Mucosa of descending colon (tissue), 3 donors: Measurements from ENCODE around the gene CDK5RAP2. TPM values are rescaled to one million over a fixed set of nuclear protein-coding genes. Genes with fewer than 3 reads are reported as not detected.

Source experiments
- ATAC-seq: fragments of 200-7000 bp; cut with Tn5 transposase; one replicate; pipeline ENCODE4 v1.9.1; 2020; ENCODE audit warnings: mild to moderate bottlenecking, moderate library complexity
- DNase-seq, 3 donors: peaks; one replicate each; pipeline ENCODE4 v3.0.0-alpha.2; 2020
- H3K36me3 ChIP-seq: fragments of 200-600 bp; one replicate; pipeline ENCODE4 v1.8.0; 2021; ENCODE audit warnings: low read depth, mild to moderate bottlenecking
- H3K4me1 ChIP-seq: fragments of 200-600 bp; one replicate; pipeline ENCODE4 v1.8.0; 2021; ENCODE audit warnings: low read depth, mild to moderate bottlenecking
- H3K4me3 ChIP-seq: fragments of 200-600 bp; one replicate; pipeline ENCODE4 v1.8.0; 2021; ENCODE audit warnings: mild to moderate bottlenecking
- H3K9me3 ChIP-seq: fragments of 200-600 bp; one replicate; pipeline ENCODE4 v1.8.0; 2021; ENCODE audit warnings: mild to moderate bottlenecking
- intact Hi-C, 2 donors: fragments of 100-400 bp; cut with DNase I in 1 of 2; cut with micrococcal nuclease in 1 of 2; formaldehyde crosslinking; loops; one replicate each; pipeline versions ENCODE4 v1.11.0 to v1.11.1; 2022; cut with DNase I, micrococcal nuclease
- total RNA-seq, 3 donors: library from RNA; stranded (reverse); fragmentation: NEBNext Ultra II Directional in 2 of 3; extraction: Animal tissue kit (Norgen Biotek cat#: 25700) in 2 of 3; gene quantifications; one replicate each; pipeline versions ENCODE4 v1.2.1 to v1.2.4, GENCODE V29; 2021 to 2023
- TF ChIP-seq, protein P1 (sequence below): fragments of 200-600 bp; IDR thresholded peaks from one replicate; pipeline ENCODE4 v1.8.0; 2022; ENCODE audit warnings: antibody characterized with exemption, mild to moderate bottlenecking
- donor health status: DM: no; HTN: no; CAD: no; lungs with moderate emphysema.
- donor health status: DM: no; HTN: no; CAD: no.
- donor health status: DM: no; HTN: yes; CAD: no.

CDK5RAP2 gene
- total RNA-seq, 3 donors from 2014 or later: 27.0 to 62.4 (median 35.1) TPM

DNA sequence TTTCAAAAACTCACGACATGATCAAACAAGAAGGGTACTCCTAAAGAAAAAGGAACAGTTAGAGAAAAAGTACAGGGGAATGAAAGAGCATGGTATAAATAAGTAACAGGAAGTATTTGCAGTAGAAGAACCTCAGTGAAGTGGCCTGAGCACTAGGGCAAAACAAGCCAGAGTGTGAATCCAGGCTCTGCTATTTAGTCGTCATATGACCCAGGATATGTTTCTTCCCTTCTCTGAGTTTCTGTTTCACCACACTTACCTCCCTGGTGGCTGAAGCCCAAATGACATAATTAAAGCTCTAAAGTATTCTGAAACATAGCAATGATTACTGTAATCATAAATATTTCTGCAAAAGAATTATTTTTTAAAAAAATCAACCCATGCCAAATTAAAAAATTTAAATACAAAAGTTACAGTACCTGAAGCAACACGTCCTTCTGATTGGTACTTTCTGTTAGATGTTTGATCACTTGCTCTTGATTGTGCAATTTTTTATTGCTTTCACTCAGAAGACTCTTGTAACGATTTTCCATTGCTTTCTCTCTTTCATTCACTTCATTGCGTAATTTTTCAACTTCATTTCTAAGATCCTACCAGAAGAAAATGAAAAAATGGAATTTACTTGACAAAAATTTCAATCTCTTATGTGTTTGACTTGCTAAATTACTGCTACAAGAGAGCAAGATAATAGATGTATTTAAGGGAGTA lies 88.9 kb downstream of the CDK5RAP2 start:
- no peaks in the 10 kb centered on the region for H3K36me3 ChIP-seq
- no peaks in the 10 kb centered on the region for H3K9me3 ChIP-seq
- H3K4me1 ChIP-seq: no peaks in the 10 kb centered on the region
- no peak overlapping the region for H3K4me3 ChIP-seq
- TF ChIP-seq, protein P1, sequence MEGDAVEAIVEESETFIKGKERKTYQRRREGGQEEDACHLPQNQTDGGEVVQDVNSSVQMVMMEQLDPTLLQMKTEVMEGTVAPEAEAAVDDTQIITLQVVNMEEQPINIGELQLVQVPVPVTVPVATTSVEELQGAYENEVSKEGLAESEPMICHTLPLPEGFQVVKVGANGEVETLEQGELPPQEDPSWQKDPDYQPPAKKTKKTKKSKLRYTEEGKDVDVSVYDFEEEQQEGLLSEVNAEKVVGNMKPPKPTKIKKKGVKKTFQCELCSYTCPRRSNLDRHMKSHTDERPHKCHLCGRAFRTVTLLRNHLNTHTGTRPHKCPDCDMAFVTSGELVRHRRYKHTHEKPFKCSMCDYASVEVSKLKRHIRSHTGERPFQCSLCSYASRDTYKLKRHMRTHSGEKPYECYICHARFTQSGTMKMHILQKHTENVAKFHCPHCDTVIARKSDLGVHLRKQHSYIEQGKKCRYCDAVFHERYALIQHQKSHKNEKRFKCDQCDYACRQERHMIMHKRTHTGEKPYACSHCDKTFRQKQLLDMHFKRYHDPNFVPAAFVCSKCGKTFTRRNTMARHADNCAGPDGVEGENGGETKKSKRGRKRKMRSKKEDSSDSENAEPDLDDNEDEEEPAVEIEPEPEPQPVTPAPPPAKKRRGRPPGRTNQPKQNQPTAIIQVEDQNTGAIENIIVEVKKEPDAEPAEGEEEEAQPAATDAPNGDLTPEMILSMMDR: no peak
- no peak for DNase-seq
- intact Hi-C loops: no loop called here
- ATAC-seq: peak; percentile 50

DNA sequence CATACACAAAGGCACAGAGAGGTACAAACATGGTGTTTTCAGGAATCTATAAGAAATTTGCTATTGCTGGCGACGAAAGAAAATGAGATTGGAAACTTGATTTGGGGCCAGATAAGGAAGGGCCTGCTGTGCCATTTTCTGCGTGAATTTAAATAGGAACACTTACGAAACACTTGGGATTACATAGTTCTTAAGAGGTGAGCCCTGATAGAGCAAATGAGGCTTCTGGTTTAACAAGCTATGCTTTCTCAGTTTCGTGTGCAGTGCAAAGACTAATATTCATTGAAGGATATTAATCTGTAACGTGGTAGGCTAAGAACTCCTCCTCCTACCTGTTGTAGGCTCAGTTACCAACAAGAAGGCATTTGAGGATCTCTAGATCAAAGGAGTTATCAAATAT lies 93.1 kb downstream of the CDK5RAP2 start:
- no peak overlapping the region for H3K4me3 ChIP-seq
- H3K4me1 ChIP-seq: no peaks in the 10 kb centered on the region
- intact Hi-C loops: no loop called here
- no peak for DNase-seq
- TF ChIP-seq, protein P1: no peak
- ATAC-seq: no peak
- no peaks in the 10 kb centered on the region for H3K36me3 ChIP-seq
- H3K9me3 ChIP-seq: no peaks in the 10 kb centered on the region

DNA sequence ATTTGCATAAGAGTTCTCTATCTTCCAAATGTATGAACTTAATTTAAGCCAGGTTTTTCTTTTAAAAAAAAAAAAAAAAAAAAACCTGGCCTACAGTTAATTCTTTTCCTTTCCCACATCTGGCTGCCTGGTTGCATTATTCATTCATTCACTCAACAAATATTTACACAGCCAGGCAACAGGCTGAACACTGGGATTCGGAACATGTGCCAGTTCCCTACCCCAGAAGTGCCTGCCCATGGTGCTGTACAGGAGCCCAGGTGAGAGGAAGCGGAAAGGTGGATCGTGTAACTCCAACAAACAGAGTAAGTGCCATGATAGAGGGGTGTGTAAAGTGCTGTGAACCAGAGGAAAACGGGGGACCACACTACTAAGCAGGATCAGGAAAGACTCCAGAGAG lies 93.6 kb downstream of the CDK5RAP2 start:
- DNase-seq (no peak), ATAC-seq (peak; percentile 63)
- intact Hi-C loops: no loop called here
- H3K36me3 ChIP-seq: no peaks in the 10 kb centered on the region
- no peak overlapping the region for H3K4me3 ChIP-seq
- H3K4me1 ChIP-seq: no peaks in the 10 kb centered on the region
- TF ChIP-seq, protein P1: no peak
- no peaks in the 10 kb centered on the region for H3K9me3 ChIP-seq

DNA sequence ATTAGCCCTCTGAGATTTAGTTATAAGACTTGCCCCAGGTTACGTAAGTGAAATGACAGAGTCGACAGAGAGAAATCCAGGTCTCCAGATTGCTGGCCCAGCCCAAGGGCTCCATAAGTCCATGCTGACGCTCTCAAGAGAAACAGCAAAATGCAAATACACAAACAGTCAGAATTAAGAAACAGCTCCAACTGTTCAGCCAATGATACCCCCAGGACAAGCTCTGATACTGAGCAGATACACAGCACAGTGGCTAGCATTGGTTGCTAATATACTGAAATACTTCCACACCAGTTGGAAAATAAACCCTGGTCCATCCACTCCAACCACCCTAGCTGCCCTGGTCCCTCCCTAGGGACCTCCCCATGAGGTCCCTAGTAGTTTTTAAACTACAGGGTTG lies 94.2 kb downstream of the CDK5RAP2 start:
- H3K4me3 ChIP-seq: no peak overlapping the region
- no peaks in the 10 kb centered on the region for H3K36me3 ChIP-seq
- ATAC-seq (no peak), DNase-seq (no peak)
- intact Hi-C loops: no loop called here
- TF ChIP-seq, protein P1: no peak
- no peaks in the 10 kb centered on the region for H3K9me3 ChIP-seq
- no peaks in the 10 kb centered on the region for H3K4me1 ChIP-seq

DNA sequence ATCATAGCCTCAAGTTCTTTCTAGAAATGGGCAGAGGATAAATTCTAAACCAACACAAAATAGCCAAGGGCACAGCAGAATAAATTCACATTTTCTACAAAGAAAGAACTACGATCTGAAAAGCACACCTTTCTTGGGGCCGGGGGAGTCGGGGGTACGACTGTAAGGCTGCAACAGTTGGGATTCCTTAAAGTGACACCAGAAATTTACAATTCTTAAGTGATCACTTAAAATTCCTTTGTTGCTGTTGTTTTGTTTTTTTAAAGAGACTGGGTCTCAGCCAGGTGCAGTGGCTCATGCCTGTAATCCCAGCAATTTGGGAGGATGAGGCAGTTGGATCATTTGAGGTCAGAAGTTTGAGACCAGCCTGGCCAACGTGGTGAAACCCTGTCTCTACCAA lies 95.8 kb downstream of the CDK5RAP2 start:
- DNase-seq (no peak), ATAC-seq (no peak)
- TF ChIP-seq, protein P1: no peak
- Histone ChIP-seq H3K4me3 (no peak overlapping the region), H3K9me3 (no peaks in the 10 kb centered on the region), H3K4me1 (no peaks in the 10 kb centered on the region), H3K36me3 (no peaks in the 10 kb centered on the region)
- intact Hi-C loops: no loop called here
